CD4-positive, alpha-beta T cell (primary cell): Measurements from ENCODE around the gene ADAMTSL2. TPM values are rescaled to one million over a fixed set of nuclear protein-coding genes. Genes with fewer than 3 reads are reported as not detected.

Experiments used
- ATAC-seq: fragments of 200-7000 bp; cut with Tn5 transposase; one replicate; pipeline ENCODE4 v1.10.0; 2022; ENCODE audit warnings: mild to moderate bottlenecking; ENCODE audit not compliant: poor library complexity
- CTCF ChIA-PET: fragments of 350-600 bp; sonication (Branson Sonifier 250); formaldehyde crosslinking; loops from one replicate; lab custom pipeline; 2021; ENCODE audit warnings: antibody characterized with exemption, inconsistent platforms; lab: Charles Lee
- POLR2A ChIA-PET: fragments of 350-600 bp; sonication (Branson Sonifier 250); formaldehyde crosslinking; loops from one replicate; lab custom pipeline; 2021; ENCODE audit warnings: antibody characterized with exemption, inconsistent platforms; lab: Charles Lee
- DNase-seq, 14 experiments: peaks; one replicate each; pipeline ENCODE4 v3.0.0-alpha.2; 2013 to 2020; ENCODE audit warnings: mixed read lengths in 2 of 14
- H3K27ac ChIP-seq, 2 donors: one replicate each; pipeline versions ENCODE4 v1.5.1 to v1.7.0; 2013; ENCODE audit warnings: low read length in 2 of 2, low read depth in 1 of 2, mild to moderate bottlenecking in 1 of 2
- H3K27me3 ChIP-seq, 2 experiments: 1 replicate in 1 of 2; 2 replicates in 1 of 2; pipeline versions ENCODE4 v1.6.1 to v1.7.0; 2013; ENCODE audit warnings: low read length in 2 of 2, control low read depth in 1 of 2, mild to moderate bottlenecking in 1 of 2, moderate library complexity in 1 of 2; ENCODE audit not compliant: insufficient read depth in 2 of 2, control insufficient read depth in 1 of 2
- H3K36me3 ChIP-seq: one replicate; pipeline ENCODE4 v1.6.1; 2013; ENCODE audit warnings: low read length, control low read depth; ENCODE audit not compliant: insufficient read depth
- H3K4me1 ChIP-seq: one replicate; pipeline ENCODE4 v1.6.1; 2013; ENCODE audit warnings: low read length, control low read depth; ENCODE audit not compliant: insufficient read depth
- H3K4me3 ChIP-seq: one replicate; pipeline ENCODE4 v1.5.1; 2013; ENCODE audit warnings: mild to moderate bottlenecking, low read length, moderate library complexity
- H3K9me3 ChIP-seq, 2 experiments: 1 replicate in 1 of 2; 2 replicates in 1 of 2; pipeline versions ENCODE4 v1.6.1 to v1.7.0; 2013; ENCODE audit warnings: low read length in 2 of 2, mild to moderate bottlenecking in 2 of 2, control low read depth in 1 of 2, moderate library complexity in 1 of 2; ENCODE audit not compliant: control insufficient read depth in 1 of 2, insufficient read depth in 1 of 2
- H3K27ac Mint-ChIP-seq: one replicate; pipeline ENCODE4 v1.8.0; 2020; ENCODE audit warnings: mixed read lengths
- H3K27me3 Mint-ChIP-seq: one replicate; pipeline ENCODE4 v1.8.0; 2021; ENCODE audit warnings: mixed read lengths
- H3K36me3 Mint-ChIP-seq: one replicate; pipeline ENCODE4 v1.8.0; 2021; ENCODE audit warnings: low read depth, mixed read lengths
- H3K4me1 Mint-ChIP-seq: one replicate; pipeline ENCODE4 v1.8.0; 2021; ENCODE audit warnings: low read depth, mixed read lengths
- H3K4me3 Mint-ChIP-seq: one replicate; pipeline ENCODE4 v1.8.0; 2020; ENCODE audit warnings: mild to moderate bottlenecking, mixed read lengths
- H3K9me3 Mint-ChIP-seq: one replicate; pipeline ENCODE4 v1.8.0; 2020; ENCODE audit warnings: mixed read lengths
- CTCF ChIP-seq: fragments of 200-600 bp; IDR thresholded peaks from one replicate; pipeline ENCODE4 v1.8.0; 2022; ENCODE audit warnings: antibody characterized with exemption, mild to moderate bottlenecking
- intact Hi-C, 2 experiments: fragments of 100-400 bp; cut with DNase I in 1 of 2; cut with micrococcal nuclease in 1 of 2; formaldehyde crosslinking; loops; one replicate each; pipeline versions ENCODE4 v1.15.1 to v1.9.0; 2023 to 2025; cut with DNase I, micrococcal nuclease
- total RNA-seq, 174 experiments: library from RNA in 2 of 174; stranded (reverse) in 2 of 174; gene quantifications; one replicate each; pipeline ENCODE4 v1.2.3 and lab custom pipeline; 2021 to 2026

ADAMTSL2 gene
- total RNA-seq, 2 experiments from 2014 or later = 1.2 to 1.3 TPM

DNA sequence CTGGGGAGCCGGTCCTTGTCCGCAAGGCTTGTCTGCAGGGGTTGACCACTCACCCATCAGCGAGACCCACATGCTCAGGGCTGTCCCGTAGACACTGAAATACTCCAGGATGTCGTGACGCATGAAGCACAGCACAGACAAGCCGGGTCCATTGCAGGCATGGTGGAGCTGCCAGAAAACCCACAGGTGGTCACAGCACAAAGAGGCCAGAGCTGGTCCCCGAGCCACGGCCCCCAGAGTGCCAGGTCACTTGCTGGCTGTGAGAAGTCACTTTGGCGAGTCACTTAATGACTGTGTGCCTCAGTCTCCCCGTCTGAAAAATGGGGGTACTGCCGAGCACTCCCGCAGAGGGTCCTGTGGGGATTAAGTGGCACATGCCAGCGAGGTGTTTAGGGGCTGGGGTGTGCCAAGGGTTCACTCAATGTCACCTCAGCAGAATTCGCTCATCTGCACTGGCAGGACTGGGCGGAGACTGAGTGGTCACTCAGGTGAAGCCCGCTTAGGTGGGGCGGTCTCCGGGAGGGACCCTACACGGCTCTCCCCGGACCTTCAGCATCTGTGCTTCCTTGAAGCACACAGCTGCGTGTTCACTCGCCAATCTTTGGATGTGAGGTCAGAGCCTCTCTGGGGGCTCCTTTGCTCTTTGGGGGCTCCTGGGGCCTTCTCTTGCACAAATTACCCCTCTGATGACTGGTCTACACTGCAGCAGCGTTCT lies 14.2 kb upstream of the ADAMTSL2 start:
- no peak for ATAC-seq
- no peak for DNase-seq
- Mint-ChIP-seq H3K4me3 (no peak overlapping the region), H3K27me3 (no peaks in the 10 kb centered on the region), H3K36me3 (no peaks in the 10 kb centered on the region), H3K9me3 (no peaks in the 10 kb centered on the region), H3K27ac (no peak overlapping the region), H3K4me1 (no peaks in the 10 kb centered on the region)
- TF ChIP-seq CTCF = no peak
- ChIA-PET CTCF (no interaction called here), POLR2A (no interaction called here)
- Histone ChIP-seq H3K4me3 (no peak overlapping the region), H3K36me3 (no peaks in the 10 kb centered on the region), H3K27ac (no peak overlapping the region), H3K9me3 (no peaks in the 10 kb centered on the region), H3K4me1 (no peaks in the 10 kb centered on the region), H3K27me3 (no peaks in the 10 kb centered on the region)
- intact Hi-C loops = no loop called here

DNA sequence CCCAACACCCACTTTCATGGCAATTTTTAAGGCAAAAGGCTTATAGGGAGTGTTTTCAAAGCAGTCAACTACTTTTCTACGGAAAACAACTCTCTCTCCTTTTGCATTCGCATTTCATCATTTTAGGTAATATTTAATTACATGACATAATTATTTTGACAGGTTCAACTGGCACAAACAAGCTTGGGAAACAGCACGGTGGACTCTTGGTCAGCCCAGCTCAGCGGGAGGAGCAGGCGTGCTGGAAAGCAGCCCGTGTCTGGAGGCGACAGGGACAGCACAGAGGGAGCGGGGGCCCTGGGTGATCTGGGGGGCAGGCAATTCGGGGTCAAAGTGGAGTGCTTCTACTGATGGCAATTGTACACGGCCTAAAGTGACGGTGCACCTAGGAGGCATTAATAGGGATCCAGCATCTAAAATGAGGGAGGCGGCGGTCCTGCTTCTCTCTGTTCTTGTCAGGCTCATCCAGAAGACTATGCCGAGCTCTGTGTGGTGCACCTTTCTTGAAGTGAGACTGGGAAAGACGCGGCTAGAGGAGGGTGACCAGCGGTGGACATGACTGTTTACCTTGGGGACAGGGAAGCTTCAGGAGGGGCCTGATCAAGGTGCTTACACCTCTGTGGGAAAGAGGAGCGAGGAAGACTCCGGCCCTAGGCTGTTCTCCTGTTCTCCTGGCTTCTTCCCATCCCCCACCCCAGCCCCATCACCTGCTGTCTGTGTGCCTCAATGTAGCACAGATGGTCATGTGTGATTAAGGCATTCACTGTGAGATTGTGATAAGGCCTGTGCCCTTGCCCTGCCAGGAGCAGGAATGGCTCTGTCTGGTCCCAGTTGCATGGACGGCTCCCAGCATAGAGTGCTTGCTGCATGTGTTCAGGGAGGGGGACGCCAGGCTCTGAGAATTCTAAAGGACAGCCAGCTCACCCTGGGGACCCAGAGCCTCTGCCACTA lies 13.1 kb upstream of the ADAMTSL2 start:
- intact Hi-C loops = no loop called here
- POLR2A ChIA-PET = no interaction called here
- no peak for ATAC-seq

More for the DNA sequence above, 13.1 kb upstream of the ADAMTSL2 start:
- Mint-ChIP-seq H3K36me3 (no peaks in the 10 kb centered on the region), H3K9me3 (no peaks in the 10 kb centered on the region), H3K4me3 (no peak overlapping the region), H3K27ac (no peak overlapping the region), H3K4me1 (peaks cover 7% of the 10 kb centered on the region), H3K27me3 (no peaks in the 10 kb centered on the region)
- TF ChIP-seq CTCF = no peak
- Histone ChIP-seq H3K27ac (no peak overlapping the region), H3K9me3 (no peaks in the 10 kb centered on the region), H3K27me3 (no peaks in the 10 kb centered on the region), H3K4me3 (no peak overlapping the region), H3K4me1 (peaks cover 1% of the 10 kb centered on the region), H3K36me3 (no peaks in the 10 kb centered on the region)
- CTCF ChIA-PET = no interaction called here
- DNase-seq = no peak
